GM19324 (cell line): ENCODE measurements around the gene RABGAP1L.

Experiments
- ATAC-seq: cut with Tn5 transposase; IDR thresholded peaks from one replicate; pipeline ENCODE4 v1.9.1; 2021; ENCODE audit warnings: mild to moderate bottlenecking, moderate library complexity; ENCODE audit not compliant: unreplicated experiment, low FRiP score

Gene RABGAP1L

DNA sequence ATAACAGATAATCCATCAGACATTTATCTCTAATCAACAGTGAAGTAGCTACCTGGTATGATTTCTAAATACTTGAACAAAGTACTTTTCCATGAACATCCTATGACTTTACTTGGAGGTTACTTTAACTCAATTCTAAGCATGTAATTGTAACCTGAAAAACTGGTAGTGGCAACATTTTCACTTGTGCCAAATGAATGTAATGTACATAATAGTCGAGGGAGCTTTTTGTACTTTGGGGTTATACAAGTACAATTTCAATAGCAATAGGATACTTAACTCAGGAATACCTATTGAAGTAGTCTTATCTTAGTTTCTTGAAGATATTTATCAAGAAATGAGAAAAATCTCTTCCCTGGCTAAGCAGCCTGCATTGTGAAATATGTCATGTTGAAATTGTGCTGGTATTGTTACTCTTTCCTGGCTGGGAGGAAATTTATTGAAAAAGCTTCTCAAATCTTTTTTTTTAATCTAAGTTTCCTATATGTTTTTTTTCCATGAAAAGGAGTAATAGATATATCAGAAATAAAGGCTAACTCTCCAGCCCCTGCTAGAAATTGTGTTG, 806.8 kb downstream of the RABGAP1L start:
- no peak for ATAC-seq

DNA sequence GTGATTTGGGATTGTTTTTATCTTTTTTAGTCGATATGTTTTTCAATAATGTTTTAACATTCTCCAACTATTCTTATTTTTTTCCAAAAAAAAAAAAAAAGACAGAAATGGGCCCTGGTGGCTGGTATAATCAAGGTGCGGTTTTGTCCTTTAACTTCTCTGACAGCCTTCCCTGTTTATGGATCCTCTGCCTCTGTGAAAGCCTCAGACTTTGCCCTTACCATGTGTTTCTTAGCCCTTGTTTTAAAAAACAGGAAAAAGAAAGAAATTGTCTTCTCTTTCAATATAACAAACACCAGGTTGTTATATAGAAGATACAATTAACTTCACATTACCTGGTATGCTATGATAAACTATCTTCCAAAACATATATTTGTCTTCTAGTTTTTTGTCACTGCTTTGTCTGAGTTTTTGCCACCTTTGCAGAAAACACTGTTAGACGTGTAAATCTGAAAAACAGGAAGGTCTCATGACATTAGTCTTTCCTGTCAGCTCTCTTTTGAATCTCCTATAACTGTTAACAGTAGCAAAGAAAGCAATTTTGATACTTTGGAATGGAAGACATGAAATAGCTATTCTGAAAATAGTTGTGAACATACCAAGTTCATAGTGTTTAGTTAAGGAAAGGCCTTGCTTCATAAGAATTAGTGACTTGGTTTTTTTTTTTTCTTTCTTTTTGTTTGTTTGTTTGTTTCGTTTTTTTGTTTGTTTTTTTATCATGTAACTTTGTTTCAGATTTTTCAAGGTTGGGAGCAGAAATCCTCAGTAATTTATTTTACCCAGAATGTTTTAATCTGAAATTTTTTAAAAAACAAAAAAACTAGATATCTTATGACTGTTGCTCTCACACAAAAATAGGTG, 808.8 kb downstream of the RABGAP1L start:
- ATAC-seq: no peak

- ATAC-seq: no peak
Measured at GRCh38 chr1:174968750-174969244, 809.5 kb downstream of the RABGAP1L start.

DNA sequence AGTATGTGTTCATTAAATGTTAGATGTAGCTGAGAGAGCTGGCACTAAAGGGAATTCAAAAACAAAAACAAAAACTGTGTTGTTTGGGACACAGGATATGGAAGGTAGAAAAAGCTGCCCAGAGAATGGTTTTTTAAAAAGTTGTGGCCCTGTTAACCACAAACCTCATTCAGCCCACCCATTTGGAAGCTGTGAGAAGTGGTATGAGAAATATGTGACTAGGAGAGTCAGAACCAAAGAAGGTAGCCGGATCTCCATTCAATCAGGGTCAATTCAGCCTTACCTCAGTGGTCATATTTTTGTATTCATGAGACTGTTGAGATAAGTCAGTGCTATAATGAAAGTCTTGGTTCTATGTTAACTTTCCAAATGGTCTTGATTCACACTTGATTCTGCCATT, 810.7 kb downstream of the RABGAP1L start:
- ATAC-seq: no peak

DNA sequence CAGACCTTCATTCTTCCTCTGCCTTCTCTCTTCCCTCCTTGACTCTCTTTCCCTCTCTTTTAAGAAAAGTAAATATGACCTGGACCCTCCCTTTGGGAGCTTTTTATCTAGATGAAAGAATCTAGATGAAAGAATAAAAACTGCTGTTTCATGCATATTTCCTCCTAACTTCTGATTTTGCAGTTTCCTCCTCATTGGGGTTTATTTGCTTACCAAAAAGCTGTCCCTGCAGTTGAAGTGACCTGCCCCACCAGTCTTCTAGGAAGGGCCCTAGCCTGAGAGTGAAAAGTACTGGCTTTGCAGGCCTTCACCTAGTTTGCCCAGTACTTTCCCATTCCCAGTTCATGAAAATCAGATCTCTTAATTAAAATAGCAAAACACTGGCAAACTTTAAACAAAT, 812.1 kb downstream of the RABGAP1L start:
- no peak for ATAC-seq

GRCh38 chr1:174971902-174972301, 812.6 kb downstream of the RABGAP1L start:
- no peak for ATAC-seq

GRCh38 chr1:174974711-174975119, 815.4 kb downstream of the RABGAP1L start:
- ATAC-seq: no peak

DNA sequence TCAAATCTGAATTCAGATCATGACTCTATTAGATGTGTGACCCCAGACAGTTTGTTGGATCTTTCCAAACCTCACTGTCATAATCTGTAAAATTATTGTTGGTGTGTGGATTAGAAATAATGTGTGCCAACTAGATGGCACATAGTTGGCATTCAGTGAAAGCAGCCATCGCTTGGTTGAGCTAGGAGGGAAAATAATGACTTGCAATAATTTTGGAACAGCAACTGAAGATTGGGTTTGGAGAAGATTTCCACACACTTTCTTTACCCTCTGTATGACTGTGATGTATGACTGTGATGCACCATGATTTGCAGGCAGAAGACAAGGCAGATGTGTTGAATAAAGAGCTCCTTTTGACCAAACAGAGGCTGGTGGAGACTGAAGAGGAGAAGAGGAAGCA, 816.4 kb downstream of the RABGAP1L start:
- ATAC-seq: no peak

DNA sequence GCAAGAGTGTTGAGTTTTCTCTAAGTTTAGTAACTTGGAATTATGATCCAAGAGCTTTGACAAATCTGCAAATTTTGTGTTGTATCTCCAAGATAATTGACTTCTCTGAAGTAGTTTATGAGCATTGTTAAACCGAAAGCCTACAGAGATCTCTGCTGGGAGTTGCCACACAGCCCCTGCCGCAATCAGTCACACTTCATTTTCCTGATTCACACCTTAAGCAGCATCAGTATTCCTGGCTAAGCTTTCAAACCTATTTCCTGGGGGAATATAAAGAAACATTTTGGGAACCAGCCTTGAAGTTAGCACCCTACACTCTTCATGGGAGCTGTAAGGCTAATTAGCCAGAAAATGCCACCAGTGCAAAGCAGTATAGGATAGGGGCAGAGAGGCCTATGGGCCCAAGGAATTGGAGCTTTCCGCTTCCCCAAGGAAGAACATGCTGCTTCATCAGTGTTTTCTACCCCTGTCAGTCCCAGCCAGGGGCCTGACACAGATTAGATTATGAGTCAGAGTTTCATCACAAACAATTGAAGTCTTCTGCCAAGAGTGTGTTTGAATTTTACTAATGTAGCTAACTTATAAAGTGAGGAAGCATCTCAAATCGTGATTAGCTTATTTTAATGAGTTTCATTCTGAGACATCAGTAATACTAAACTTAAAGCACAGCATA, 817.3 kb downstream of the RABGAP1L start:
- no peak for ATAC-seq

GRCh38 chr1:174982971-174983689, 823.8 kb downstream of the RABGAP1L start:
- no peak for ATAC-seq

DNA sequence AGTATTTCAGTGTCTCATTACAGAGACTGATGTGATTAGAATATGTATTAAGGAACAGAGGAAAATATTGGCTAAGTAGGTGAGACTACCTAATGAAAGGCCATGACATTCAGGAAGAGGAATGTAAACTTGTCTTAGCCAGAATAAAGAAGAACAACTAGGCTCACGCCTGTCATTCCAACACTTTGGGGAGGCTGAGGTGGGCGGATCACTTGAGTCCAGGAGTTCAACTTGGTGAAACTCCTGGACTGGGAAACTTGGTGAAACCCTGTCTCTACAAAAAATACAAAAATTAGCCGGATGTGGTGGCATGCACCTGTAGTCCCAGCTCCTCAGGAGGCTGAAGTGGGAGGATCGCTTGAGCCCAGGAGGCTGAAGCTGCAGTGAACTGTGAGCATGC, 825.6 kb downstream of the RABGAP1L start:
- ATAC-seq: no peak

- ATAC-seq: no peak
Measured at GRCh38 chr1:174988539-174988938, 829.2 kb downstream of the RABGAP1L start.

DNA sequence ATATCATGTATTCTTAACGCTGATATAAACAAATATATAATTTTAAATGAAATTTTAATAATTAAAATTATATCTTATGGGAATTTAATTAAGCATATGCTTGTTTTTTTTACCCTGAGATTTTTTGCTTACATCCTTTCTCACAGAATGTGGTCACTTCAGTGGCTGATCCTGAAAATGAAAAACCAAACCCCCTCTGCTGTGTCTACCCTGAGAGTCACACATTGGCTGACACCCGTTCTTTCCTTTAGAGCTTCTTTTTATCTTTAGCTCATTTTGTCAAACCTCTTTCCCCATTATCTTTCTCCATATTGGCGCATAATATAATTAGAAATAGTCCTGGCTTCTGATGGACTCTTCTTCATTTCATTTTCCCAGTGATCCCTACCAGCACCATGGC, 829.7 kb downstream of the RABGAP1L start:
- ATAC-seq: no peak

GRCh38 chr1:174989536-174990220, 830.4 kb downstream of the RABGAP1L start:
- ATAC-seq: no peak

GRCh38 chr1:174990382-174990999, 831.2 kb downstream of the RABGAP1L start:
- no peak for ATAC-seq

DNA sequence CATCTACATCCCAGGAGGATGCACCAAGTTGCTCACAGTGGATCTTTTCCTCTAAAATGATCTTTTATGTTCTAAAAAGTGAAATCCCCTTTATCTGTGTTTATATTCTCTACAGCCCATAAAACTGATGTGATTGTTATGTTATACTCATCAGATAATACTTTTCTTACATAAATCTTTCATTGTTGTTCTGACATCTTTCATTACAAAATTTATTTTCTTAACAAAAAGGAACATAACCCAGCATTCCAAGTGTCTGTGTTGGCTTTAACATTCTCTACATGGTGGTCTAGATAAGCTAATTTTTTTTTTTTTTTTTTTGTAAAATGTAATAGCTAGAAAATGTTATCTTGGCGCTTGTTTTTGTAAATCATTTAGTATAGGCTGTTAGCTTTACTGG, 832.2 kb downstream of the RABGAP1L start:
- no peak for ATAC-seq

- ATAC-seq: no peak
Measured at GRCh38 chr1:174995121-174995520, 835.8 kb downstream of the RABGAP1L start.

GRCh38 chr1:174995916-174996315, 836.6 kb downstream of the RABGAP1L start:
- no peak for ATAC-seq

DNA sequence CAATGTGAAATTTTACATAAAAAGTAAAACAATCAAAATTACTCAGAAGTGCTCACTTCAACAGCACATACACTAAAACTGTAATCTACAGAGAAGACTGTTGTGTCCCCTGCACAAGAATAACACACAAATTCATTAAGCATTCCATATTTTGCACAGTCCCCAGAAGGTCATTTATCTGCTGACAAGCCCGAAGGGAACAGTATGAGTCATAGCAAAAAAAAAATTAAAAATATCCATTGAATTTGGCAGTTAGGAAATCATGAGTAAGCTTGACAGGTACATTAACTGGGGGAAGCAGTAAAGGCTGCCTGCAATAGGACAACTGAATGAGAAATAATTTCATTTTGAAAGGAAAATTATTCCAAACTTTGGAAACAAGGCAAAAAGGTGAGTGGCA, 837.2 kb downstream of the RABGAP1L start:
- no peak for ATAC-seq

- no peak for ATAC-seq
Measured at GRCh38 chr1:174997041-174997440, 837.7 kb downstream of the RABGAP1L start.
